Umbilical cord (tissue), 2 donors: ENCODE measurements around the gene ERC1. TPM values are rescaled to one million over a fixed set of nuclear protein-coding genes. Genes with fewer than 3 reads are reported as not detected.
A peak's percentile ranks its signal among the peaks of the same experiment; 100 is the strongest.

Experiments
- DNase-seq: peaks from one replicate; pipeline ENCODE4 v3.0.0-alpha.2; 2015; ENCODE audit warnings: low spot score
- total RNA-seq: library from RNA; depleted of rRNA; stranded (reverse); fragments of >200 nt; gene quantifications from one replicate; pipeline ENCODE4 v1.2.3, GENCODE V29; 2014; ENCODE audit warnings: low replicate concordance; ENCODE audit not compliant: insufficient read depth

ERC1 gene
- total RNA-seq, 1 donor from 2014 or later, result 124 TPM

GRCh38 chr12:1531654-1532374 lies 540.8 kb downstream of the ERC1 start:
- no peak for DNase-seq

- DNase-seq, result no peak
These were observed 541.5 kb downstream of the ERC1 start for GRCh38 chr12:1532375-1533165.

GRCh38 chr12:1533205-1533601 lies 542.2 kb downstream of the ERC1 start:
- peak; percentile 58 for DNase-seq

- no peak for DNase-seq
These were observed 542.7 kb downstream of the ERC1 start for GRCh38 chr12:1533602-1534304.

- no peak for DNase-seq
These were observed 543.7 kb downstream of the ERC1 start for GRCh38 chr12:1534748-1535147.

- DNase-seq, result no peak
These were observed 545.8 kb downstream of the ERC1 start for GRCh38 chr12:1536817-1537216.

- DNase-seq, result no peak
These were observed 548.1 kb downstream of the ERC1 start for GRCh38 chr12:1539135-1539534.

GRCh38 chr12:1540690-1541089 lies 549.7 kb downstream of the ERC1 start:
- no peak for DNase-seq

GRCh38 chr12:1542599-1542998 lies 551.6 kb downstream of the ERC1 start:
- no peak for DNase-seq

- DNase-seq, result no peak
These were observed 554.1 kb downstream of the ERC1 start for GRCh38 chr12:1544996-1545700.

Other genes starting within 250 kb of the ERC1 start
- gene WNK1, start 238.6 kb upstream of the ERC1 start, total RNA-seq, result 72.2 TPM
- gene RAD52, start 41.5 kb upstream of the ERC1 start, total RNA-seq, result 12.8 TPM